ENCODE measurements around the gene EIF4G3.

- TF ChIP-seq CTCF (IDR thresholded peaks at IDR 0.05; ENCODE audit: extremely low read depth in 1 of 2, insufficient read depth in 1 of 2, low read depth in 1 of 2, low read length in 2 of 2) (no peak), EZH2 (IDR thresholded peaks at IDR 0.05; ENCODE audit: borderline replicate concordance, low read depth, low read length, severe bottlenecking) (no peak)
Observed at GRCh38 chr1:20873311-20873710, 303.4 kb downstream of the EIF4G3 start.

Measured in endothelial cell of umbilical vein (primary cell).